Measurements from ENCODE around the gene LCE1E. TPM values are rescaled to one million over a fixed set of nuclear protein-coding genes. Genes with fewer than 3 reads are reported as not detected.

LCE1E gene
- total RNA-seq, 1 experiment from 2014 or later = not detected

DNA sequence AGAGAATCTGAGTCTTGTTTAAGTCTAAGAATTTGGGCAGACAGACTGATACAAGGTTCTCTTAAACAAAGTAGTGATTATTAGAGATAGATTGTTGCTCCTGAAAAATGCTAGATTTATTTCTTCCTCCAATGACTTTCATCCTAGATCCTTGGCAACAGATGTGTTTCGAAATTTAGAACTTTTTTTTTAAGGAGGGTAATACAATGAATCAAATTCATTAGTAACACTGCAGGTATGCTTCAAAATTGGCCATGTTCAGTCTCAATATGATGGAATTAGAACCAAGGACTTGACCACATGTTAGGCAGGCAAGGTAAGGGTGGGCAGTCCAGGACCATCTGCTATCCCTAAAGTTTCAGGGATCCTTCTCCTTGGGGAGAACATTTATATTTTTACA lies 15.6 kb upstream of the LCE1E start (continued):
- TF ChIP-seq RAD21 (IDR thresholded peaks at IDR 0.05; ENCODE audit: low read depth) (no peak), SIN3A (IDR thresholded peaks at IDR 0.05; ENCODE audit: low read depth) (no peak), ATF3 (IDR thresholded peaks at IDR 0.05) (no peak)

- H3K79me2 ChIP-seq (ENCODE audit: insufficient read depth, low read length) = no peaks in the 10 kb centered on the region
- TF ChIP-seq SIN3A (IDR thresholded peaks at IDR 0.05; ENCODE audit: low read depth) = no peak
- TF ChIP-seq, protein P1, sequence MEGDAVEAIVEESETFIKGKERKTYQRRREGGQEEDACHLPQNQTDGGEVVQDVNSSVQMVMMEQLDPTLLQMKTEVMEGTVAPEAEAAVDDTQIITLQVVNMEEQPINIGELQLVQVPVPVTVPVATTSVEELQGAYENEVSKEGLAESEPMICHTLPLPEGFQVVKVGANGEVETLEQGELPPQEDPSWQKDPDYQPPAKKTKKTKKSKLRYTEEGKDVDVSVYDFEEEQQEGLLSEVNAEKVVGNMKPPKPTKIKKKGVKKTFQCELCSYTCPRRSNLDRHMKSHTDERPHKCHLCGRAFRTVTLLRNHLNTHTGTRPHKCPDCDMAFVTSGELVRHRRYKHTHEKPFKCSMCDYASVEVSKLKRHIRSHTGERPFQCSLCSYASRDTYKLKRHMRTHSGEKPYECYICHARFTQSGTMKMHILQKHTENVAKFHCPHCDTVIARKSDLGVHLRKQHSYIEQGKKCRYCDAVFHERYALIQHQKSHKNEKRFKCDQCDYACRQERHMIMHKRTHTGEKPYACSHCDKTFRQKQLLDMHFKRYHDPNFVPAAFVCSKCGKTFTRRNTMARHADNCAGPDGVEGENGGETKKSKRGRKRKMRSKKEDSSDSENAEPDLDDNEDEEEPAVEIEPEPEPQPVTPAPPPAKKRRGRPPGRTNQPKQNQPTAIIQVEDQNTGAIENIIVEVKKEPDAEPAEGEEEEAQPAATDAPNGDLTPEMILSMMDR (IDR thresholded peaks at IDR 0.05 in 2 of 3, conservative IDR thresholded peaks at IDR 0.05 in 1 of 3; ENCODE audit: borderline replicate concordance in 1 of 3, insufficient read depth in 1 of 3, low read depth in 2 of 3, low read length in 2 of 3) = peak in 2 of 3 experiments; percentile 42 to 47; a peak in 4 of 6 replicates
- no peaks in the 10 kb centered on the region for H3K36me3 ChIP-seq (ENCODE audit: control insufficient read depth in 1 of 2, insufficient read depth in 2 of 2, low read length in 2 of 2)
- H2AFZ ChIP-seq (ENCODE audit: low read depth, low read length, poor library complexity, severe bottlenecking) = no peak within 1 kb of the TSS
- BruUV-seq (replicated peaks) = no TSS peak
- peak; percentile 15 for DNase-seq (ENCODE audit: low read depth, low spot score)
- POLR2A ChIA-PET = no interaction called here
- H3K4me3 ChIP-seq (replicated peaks in 1 of 2; ENCODE audit: low read depth in 1 of 2, low read length in 2 of 2) = no peak within 1 kb of the TSS
- no peaks in the 10 kb centered on the region for H3K9me3 ChIP-seq (ENCODE audit: control insufficient read depth in 1 of 2, insufficient read depth in 1 of 2, low read depth in 1 of 2, low read length in 2 of 2)
- no peaks in the 10 kb centered on the region for H3K9me2 ChIP-seq (ENCODE audit: insufficient read depth)
- no peaks in the 10 kb centered on the region for H3K27me3 ChIP-seq (ENCODE audit: insufficient read depth, low read length)
- CTCF ChIA-PET = no interaction called here
- H3K4me2 ChIP-seq (ENCODE audit: low read length) = no peak within 1 kb of the TSS
- no peak within 1 kb of the TSS for H3K27ac ChIP-seq (ENCODE audit: low read depth, low read length)
- no peaks in the 10 kb centered on the region for H3K4me1 ChIP-seq (ENCODE audit: control insufficient read depth in 1 of 2, insufficient read depth in 2 of 2, low read length in 2 of 2)
- no peaks in the 10 kb centered on the region for H4K20me1 ChIP-seq (ENCODE audit: insufficient read depth)
- peak; percentile 90 for ATAC-seq
- H3K9ac ChIP-seq (ENCODE audit: low read length) = no peak within 1 kb of the TSS
- intact Hi-C loops (cut with micrococcal nuclease) = no loop called here
- RAD21 ChIA-PET (ENCODE audit: low non-redundant PET in 1 of 2, low total read pairs in 2 of 2, uncharacterized antibody in 2 of 2, unreplicated experiment in 2 of 2) = no interaction called here
These were observed 11.2 kb upstream of the LCE1E start, which contains the start of gene LCE1F for GRCh38 chr1:152774875-152775274. Gene LCE1F (plus strand): TSS chr1:152775140. CDS start chr1:152776372, 1,232 bp downstream.

- no peaks in the 10 kb centered on the region for H3K4me1 ChIP-seq (ENCODE audit: control insufficient read depth in 1 of 2, insufficient read depth in 2 of 2, low read length in 2 of 2)
- ChIA-PET CTCF (interaction anchor here (1.5 kb wide), 1 partner anchor 10 kb away, joined by 4 read pairs; the partner anchor contains the start of gene LCE1E), POLR2A (no interaction called here), RAD21 (ENCODE audit: low non-redundant PET in 1 of 2, low total read pairs in 2 of 2, uncharacterized antibody in 2 of 2, unreplicated experiment in 2 of 2) (no interaction called here)
- intact Hi-C loops (cut with micrococcal nuclease) = no loop called here
- BruUV-seq (replicated peaks) = no TSS peak
- H3K9ac ChIP-seq (ENCODE audit: low read length) = no peak overlapping the region
- DNase-seq (ENCODE audit: low read depth, low spot score) = no peak
- no peak overlapping the region for H2AFZ ChIP-seq (ENCODE audit: low read depth, low read length, poor library complexity, severe bottlenecking)
- no peak overlapping the region for H3K4me2 ChIP-seq (ENCODE audit: low read length)
- no peak overlapping the region for H3K4me3 ChIP-seq (replicated peaks in 1 of 2; ENCODE audit: low read depth in 1 of 2, low read length in 2 of 2)
- no peak for ATAC-seq
- no peaks in the 10 kb centered on the region for H3K79me2 ChIP-seq (ENCODE audit: insufficient read depth, low read length)
- H3K27ac ChIP-seq (ENCODE audit: low read depth, low read length) = no peak overlapping the region
- H3K9me3 ChIP-seq (ENCODE audit: control insufficient read depth in 1 of 2, insufficient read depth in 1 of 2, low read depth in 1 of 2, low read length in 2 of 2) = no peaks in the 10 kb centered on the region
- no peaks in the 10 kb centered on the region for H3K9me2 ChIP-seq (ENCODE audit: insufficient read depth)
- no peaks in the 10 kb centered on the region for H3K36me3 ChIP-seq (ENCODE audit: control insufficient read depth in 1 of 2, insufficient read depth in 2 of 2, low read length in 2 of 2)
- H4K20me1 ChIP-seq (ENCODE audit: insufficient read depth) = no peaks in the 10 kb centered on the region
- H3K27me3 ChIP-seq (ENCODE audit: insufficient read depth, low read length) = no peaks in the 10 kb centered on the region
- no peak for TF ChIP-seq FOSL1 (IDR thresholded peaks at IDR 0.05; ENCODE audit: low read depth)
- no peak for TF ChIP-seq MAX (IDR thresholded peaks at IDR 0.05)
- TF ChIP-seq TCF7L2 (IDR thresholded peaks at IDR 0.05; ENCODE audit: borderline replicate concordance, extremely low read depth, insufficient read depth, insufficient read length) = no peak
- no peak for TF ChIP-seq ZFX (IDR thresholded peaks at IDR 0.05)
- TF ChIP-seq POLR2A (IDR thresholded peaks at IDR 0.05; ENCODE audit: borderline replicate concordance, extremely low read depth, insufficient read depth, insufficient read length) = no peak
- TF ChIP-seq, protein P2, sequence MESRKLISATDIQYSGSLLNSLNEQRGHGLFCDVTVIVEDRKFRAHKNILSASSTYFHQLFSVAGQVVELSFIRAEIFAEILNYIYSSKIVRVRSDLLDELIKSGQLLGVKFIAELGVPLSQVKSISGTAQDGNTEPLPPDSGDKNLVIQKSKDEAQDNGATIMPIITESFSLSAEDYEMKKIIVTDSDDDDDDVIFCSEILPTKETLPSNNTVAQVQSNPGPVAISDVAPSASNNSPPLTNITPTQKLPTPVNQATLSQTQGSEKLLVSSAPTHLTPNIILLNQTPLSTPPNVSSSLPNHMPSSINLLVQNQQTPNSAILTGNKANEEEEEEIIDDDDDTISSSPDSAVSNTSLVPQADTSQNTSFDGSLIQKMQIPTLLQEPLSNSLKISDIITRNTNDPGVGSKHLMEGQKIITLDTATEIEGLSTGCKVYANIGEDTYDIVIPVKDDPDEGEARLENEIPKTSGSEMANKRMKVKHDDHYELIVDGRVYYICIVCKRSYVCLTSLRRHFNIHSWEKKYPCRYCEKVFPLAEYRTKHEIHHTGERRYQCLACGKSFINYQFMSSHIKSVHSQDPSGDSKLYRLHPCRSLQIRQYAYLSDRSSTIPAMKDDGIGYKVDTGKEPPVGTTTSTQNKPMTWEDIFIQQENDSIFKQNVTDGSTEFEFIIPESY (IDR thresholded peaks at IDR 0.05; ENCODE audit: extremely low read depth, insufficient replicate concordance, low read length) = no peak
- TF ChIP-seq YY1 (IDR thresholded peaks at IDR 0.05; ENCODE audit: extremely low read depth, insufficient replicate concordance, low read depth, low read length) = no peak
These were observed 9.7 kb upstream of the LCE1E start for GRCh38 chr1:152776361-152776760.

Measured in HCT116 (cell line).